Activated naive CD4-positive, alpha-beta T cell treated with anti-CD3 and anti-CD28 coated beads, Interleukin-2, amount 50 U/mL, for 24 hours (primary cell): ENCODE data around the gene FBLN2.

Source experiments
- H3K27ac Mint-ChIP-seq: one replicate; pipeline ENCODE4 v1.8.0; 2021; ENCODE audit warnings: mild to moderate bottlenecking, mixed read lengths
- H3K27me3 Mint-ChIP-seq: one replicate; pipeline ENCODE4 v1.8.0; 2021; ENCODE audit warnings: mixed read lengths
- H3K36me3 Mint-ChIP-seq: one replicate; pipeline ENCODE4 v1.8.0; 2021; ENCODE audit warnings: mixed read lengths
- H3K4me1 Mint-ChIP-seq: one replicate; pipeline ENCODE4 v1.8.0; 2021; ENCODE audit warnings: mixed read lengths
- H3K4me3 Mint-ChIP-seq: one replicate; pipeline ENCODE4 v1.8.0; 2021; ENCODE audit warnings: mild to moderate bottlenecking, mixed read lengths
- H3K9me3 Mint-ChIP-seq: one replicate; pipeline ENCODE4 v1.8.0; 2021; ENCODE audit warnings: mixed read lengths

Gene FBLN2

DNA sequence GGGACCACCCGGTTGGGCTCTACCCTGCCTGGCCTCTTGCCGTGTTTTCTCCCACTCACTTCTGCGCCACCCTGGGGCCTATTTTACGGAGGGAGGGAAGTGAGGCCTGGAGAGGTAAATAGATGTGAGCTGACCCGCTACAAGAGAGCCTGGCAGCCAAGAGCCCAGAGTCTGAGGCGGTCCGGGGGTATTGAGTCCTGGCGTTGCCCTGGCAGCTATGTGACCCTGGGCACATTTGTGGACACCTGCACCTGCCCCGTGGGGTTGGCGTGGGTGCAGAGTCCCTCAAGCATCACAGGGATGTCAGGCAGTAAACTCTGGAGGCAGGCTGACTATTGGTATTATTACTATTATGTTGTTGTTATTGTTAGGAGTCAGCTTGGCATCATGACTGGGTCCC lies 85.7 kb downstream of the FBLN2 start:
- H3K9me3 Mint-ChIP-seq, result no peaks in the 10 kb centered on the region
- H3K36me3 Mint-ChIP-seq, result no peaks in the 10 kb centered on the region
- H3K27ac Mint-ChIP-seq, result no peak overlapping the region
- H3K4me3 Mint-ChIP-seq, result no peak overlapping the region
- no peaks in the 10 kb centered on the region for H3K4me1 Mint-ChIP-seq
- no peaks in the 10 kb centered on the region for H3K27me3 Mint-ChIP-seq

- H3K27me3 Mint-ChIP-seq, result no peaks in the 10 kb centered on the region
- H3K27ac Mint-ChIP-seq, result no peak overlapping the region
- H3K4me1 Mint-ChIP-seq, result no peaks in the 10 kb centered on the region
- H3K36me3 Mint-ChIP-seq, result no peaks in the 10 kb centered on the region
- no peaks in the 10 kb centered on the region for H3K9me3 Mint-ChIP-seq
- H3K4me3 Mint-ChIP-seq, result no peak overlapping the region
Measured at GRCh38 chr3:13636186-13636585, 87.3 kb downstream of the FBLN2 start.

- no peak overlapping the region for H3K4me3 Mint-ChIP-seq
- no peaks in the 10 kb centered on the region for H3K9me3 Mint-ChIP-seq
- no peaks in the 10 kb centered on the region for H3K4me1 Mint-ChIP-seq
- H3K27me3 Mint-ChIP-seq, result no peaks in the 10 kb centered on the region
- no peak overlapping the region for H3K27ac Mint-ChIP-seq
- no peaks in the 10 kb centered on the region for H3K36me3 Mint-ChIP-seq
Measured at GRCh38 chr3:13636874-13637273, 87.9 kb downstream of the FBLN2 start.

DNA sequence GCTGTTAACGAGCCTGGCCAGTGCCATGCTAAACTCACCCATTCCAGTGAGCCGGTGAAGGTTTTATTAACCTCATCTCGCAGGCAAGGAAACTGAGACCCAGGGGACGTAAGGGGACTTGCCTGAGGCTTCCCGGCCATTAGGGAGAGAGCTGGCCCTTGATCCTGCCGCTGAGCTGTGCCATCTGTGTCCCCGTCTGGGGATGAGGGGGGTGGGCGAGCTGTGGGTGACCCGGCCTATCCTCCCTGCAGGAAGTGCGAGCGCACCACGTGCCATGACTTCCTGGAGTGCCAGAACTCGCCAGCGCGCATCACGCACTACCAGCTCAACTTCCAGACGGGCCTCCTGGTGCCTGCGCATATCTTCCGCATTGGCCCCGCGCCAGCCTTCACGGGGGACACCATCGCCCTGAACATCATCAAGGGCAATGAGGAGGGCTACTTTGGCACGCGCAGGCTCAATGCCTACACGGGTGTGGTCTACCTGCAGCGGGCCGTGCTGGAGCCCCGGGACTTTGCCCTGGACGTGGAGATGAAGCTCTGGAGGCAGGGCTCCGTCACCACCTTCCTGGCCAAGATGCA lies 88.5 kb downstream of the FBLN2 start:
- Mint-ChIP-seq H3K9me3 (no peaks in the 10 kb centered on the region), H3K36me3 (no peaks in the 10 kb centered on the region), H3K4me3 (no peak overlapping the region), H3K27me3 (no peaks in the 10 kb centered on the region), H3K27ac (no peak overlapping the region), H3K4me1 (no peaks in the 10 kb centered on the region)

- no peaks in the 10 kb centered on the region for H3K27me3 Mint-ChIP-seq
- H3K36me3 Mint-ChIP-seq, result no peaks in the 10 kb centered on the region
- H3K4me1 Mint-ChIP-seq, result no peaks in the 10 kb centered on the region
- no peaks in the 10 kb centered on the region for H3K9me3 Mint-ChIP-seq
- H3K27ac Mint-ChIP-seq, result no peak overlapping the region
- no peak overlapping the region for H3K4me3 Mint-ChIP-seq
Measured at GRCh38 chr3:13637953-13638352, 89.0 kb downstream of the FBLN2 start.

DNA sequence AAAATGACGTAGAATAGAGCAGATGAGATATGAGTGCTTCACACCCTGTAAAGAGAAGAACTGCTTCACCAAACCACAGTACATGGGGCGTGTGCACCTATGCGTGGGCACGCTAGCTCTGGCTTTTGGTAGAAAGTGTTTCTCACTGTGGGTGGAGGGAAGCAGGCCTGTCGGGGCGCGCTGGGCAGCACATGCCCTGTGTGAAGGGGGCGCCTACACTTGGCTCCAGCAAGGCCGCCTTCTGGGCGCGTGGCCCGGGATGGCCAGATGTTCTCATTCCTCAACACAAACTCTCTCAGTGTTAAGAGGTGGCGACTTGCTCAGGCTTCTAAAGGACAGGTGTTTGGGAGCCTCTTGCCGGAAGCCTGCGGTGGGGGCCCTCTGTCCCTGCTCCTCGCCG lies 90.0 kb downstream of the FBLN2 start:
- H3K4me3 Mint-ChIP-seq, result no peak overlapping the region
- H3K36me3 Mint-ChIP-seq, result no peaks in the 10 kb centered on the region
- no peak overlapping the region for H3K27ac Mint-ChIP-seq
- no peaks in the 10 kb centered on the region for H3K4me1 Mint-ChIP-seq
- no peaks in the 10 kb centered on the region for H3K27me3 Mint-ChIP-seq
- H3K9me3 Mint-ChIP-seq, result no peaks in the 10 kb centered on the region

- Mint-ChIP-seq H3K4me3 (no peak overlapping the region), H3K27ac (no peak overlapping the region), H3K4me1 (peaks cover 9% of the 10 kb centered on the region), H3K27me3 (peaks cover 12% of the 10 kb centered on the region), H3K9me3 (no peaks in the 10 kb centered on the region), H3K36me3 (no peaks in the 10 kb centered on the region)
Measured at GRCh38 chr3:13642597-13642996, 93.7 kb downstream of the FBLN2 start.

DNA sequence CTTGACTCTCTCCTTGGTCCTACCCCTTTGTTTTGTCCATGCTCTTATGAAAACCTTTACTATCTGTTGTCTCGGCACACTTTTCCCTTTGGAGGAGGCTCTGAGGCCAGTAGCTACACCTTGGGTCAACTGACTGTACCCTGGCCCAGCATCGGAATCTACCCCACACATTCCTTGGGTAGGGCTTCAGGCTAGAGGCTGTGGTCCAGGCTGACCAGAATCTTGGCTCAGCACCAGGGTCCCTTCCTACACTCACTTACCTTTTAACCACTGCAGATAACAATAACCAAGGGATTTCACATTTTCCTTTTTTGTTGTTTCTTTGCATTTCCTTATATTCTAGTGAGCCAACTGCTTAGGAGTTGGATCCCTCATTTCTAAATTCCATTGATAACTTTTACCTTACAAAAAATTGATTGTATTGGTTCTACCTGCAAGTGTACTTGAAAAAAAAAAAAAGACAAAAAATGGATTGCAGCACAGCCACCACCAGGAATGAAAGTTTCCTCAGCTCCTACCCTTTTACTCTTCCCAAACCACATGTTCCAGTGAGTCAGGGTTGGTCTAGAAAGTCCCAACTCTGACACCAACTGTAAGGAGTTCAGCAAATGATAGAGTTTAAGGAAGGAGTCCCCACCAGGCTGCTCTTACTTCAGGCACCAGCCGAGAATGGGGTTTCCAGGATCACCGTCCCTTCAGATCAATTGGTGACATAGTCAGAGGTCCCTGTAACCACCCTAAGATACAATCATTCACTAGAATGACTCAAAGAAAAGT lies 95.6 kb downstream of the FBLN2 start:
- no peaks in the 10 kb centered on the region for H3K9me3 Mint-ChIP-seq
- H3K36me3 Mint-ChIP-seq, result no peaks in the 10 kb centered on the region
- H3K27me3 Mint-ChIP-seq, result peaks cover 16% of the 10 kb centered on the region
- no peak overlapping the region for H3K27ac Mint-ChIP-seq
- H3K4me1 Mint-ChIP-seq, result peaks cover 17% of the 10 kb centered on the region
- H3K4me3 Mint-ChIP-seq, result no peak overlapping the region

DNA sequence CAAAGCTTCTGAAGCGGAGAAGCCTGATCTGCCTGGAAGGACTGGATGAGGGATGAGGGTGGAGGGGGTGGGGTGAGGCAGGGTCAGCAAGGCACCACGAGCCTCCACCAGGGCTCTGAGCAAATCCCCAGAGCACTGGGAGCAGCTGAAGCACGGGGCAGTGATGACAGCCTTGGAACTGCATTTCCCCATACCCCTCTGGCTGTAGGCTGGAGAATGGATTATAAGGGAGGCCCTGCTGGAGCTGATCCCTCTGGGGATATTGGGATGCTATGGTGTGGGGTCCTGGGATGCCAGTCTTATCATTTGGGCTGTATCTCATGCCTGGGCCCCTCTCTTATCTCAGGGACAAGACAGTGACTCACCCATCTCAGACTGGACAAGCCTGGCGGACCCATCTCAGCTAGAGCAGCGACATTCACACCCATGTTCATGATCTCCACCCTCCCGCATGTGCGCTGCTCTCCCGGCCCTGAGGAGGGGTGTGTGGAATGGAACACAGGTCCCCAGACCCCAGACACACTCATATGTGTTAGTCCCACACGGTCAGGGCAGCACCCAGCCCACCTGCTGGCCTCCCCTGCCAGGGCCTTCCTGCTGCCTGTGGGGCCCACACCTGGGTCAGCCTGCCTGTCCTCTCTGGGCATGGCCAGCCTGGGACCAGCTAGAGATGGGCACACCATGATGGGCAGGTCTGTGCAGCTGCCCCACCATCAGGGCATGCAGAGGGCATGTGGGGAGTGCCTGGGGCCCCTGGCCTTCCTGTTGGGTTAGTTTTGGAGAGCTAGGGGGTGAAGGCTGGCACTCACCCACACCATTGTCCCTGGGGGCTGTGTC lies 97.1 kb downstream of the FBLN2 start:
- Mint-ChIP-seq H3K9me3 (no peaks in the 10 kb centered on the region), H3K4me1 (peaks cover 23% of the 10 kb centered on the region), H3K36me3 (no peaks in the 10 kb centered on the region), H3K4me3 (no peak overlapping the region), H3K27me3 (peaks cover 16% of the 10 kb centered on the region), H3K27ac (no peak overlapping the region)

- Mint-ChIP-seq H3K4me3 (no peak overlapping the region), H3K27me3 (peaks cover 16% of the 10 kb centered on the region), H3K9me3 (no peaks in the 10 kb centered on the region), H3K36me3 (no peaks in the 10 kb centered on the region), H3K27ac (no peak overlapping the region), H3K4me1 (peaks cover 23% of the 10 kb centered on the region)
Measured at GRCh38 chr3:13647298-13648059, 98.6 kb downstream of the FBLN2 start.

DNA sequence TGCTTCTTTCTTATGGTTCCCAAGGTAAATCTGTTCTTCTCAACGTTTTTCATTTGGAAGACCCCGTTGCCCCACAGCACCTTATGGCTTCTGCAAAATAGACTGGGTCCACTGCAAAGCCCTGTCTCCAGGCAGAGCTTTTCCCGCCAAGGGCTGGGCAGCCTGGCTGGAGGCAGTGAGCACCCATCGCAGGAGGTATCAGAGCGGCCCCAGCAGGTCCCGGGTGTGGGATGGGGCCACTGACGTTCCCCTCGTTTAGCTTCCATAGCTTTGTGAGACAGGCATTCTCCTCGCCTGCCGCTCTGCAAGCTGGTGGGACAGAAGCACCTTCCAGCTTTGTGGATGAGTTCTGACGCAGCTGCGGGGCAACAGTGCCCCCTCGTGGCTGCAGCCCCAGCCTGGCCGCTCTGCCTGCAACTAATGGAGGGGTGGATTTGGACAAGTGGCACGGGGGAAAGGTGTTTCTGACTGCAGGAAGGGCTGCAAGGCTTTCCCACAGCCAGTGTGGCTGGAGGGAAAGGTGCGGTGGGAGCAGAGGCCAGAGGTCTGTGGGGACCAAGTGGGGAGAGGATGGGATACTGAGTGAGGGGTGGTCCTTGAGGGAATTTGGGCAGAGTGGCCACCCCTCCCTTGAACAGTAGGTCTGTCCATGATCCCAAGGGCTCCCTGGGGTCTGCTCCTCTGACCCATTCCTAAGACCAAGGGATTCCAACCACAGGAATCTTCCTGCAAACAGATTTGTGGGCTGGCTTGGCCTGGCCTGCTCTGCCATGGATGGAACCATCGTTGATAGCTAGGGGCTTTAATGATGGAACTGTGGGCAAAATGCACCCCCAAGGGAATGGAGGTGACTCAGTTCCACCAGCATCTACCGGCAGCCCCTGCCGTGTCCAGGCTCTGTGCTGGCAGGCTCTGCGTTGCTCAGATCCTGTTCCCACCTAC lies 99.4 kb downstream of the FBLN2 start:
- Mint-ChIP-seq H3K9me3 (no peaks in the 10 kb centered on the region), H3K27ac (no peak overlapping the region), H3K27me3 (peaks cover 16% of the 10 kb centered on the region), H3K4me1 (peaks cover 25% of the 10 kb centered on the region), H3K36me3 (no peaks in the 10 kb centered on the region), H3K4me3 (no peak overlapping the region)

GRCh38 chr3:13650210-13651056 lies 101.5 kb downstream of the FBLN2 start:
- Mint-ChIP-seq H3K27me3 (peaks cover 12% of the 10 kb centered on the region), H3K27ac (peak overlapping the region; percentile 8), H3K4me3 (no peak overlapping the region), H3K36me3 (no peaks in the 10 kb centered on the region), H3K9me3 (no peaks in the 10 kb centered on the region), H3K4me1 (peaks cover 38% of the 10 kb centered on the region)

DNA sequence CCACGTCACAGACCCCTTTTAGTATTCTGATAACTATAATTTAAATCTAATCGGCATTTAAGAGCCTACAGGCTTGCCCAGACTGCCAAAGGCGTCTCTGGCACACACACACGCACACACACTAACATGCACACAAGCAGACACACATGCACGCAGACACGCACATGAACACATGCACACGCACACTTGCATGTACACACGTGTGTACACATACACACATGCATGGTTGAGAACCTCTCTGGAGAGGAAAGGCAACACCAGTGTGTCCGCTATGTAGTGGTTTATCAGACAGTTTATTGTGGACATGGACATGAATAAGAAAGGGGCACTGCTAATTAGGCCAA lies 102.1 kb downstream of the FBLN2 start:
- Mint-ChIP-seq H3K27me3 (peaks cover 10% of the 10 kb centered on the region), H3K36me3 (no peaks in the 10 kb centered on the region), H3K4me1 (peaks cover 41% of the 10 kb centered on the region), H3K9me3 (no peaks in the 10 kb centered on the region), H3K4me3 (no peak overlapping the region), H3K27ac (no peak overlapping the region)

DNA sequence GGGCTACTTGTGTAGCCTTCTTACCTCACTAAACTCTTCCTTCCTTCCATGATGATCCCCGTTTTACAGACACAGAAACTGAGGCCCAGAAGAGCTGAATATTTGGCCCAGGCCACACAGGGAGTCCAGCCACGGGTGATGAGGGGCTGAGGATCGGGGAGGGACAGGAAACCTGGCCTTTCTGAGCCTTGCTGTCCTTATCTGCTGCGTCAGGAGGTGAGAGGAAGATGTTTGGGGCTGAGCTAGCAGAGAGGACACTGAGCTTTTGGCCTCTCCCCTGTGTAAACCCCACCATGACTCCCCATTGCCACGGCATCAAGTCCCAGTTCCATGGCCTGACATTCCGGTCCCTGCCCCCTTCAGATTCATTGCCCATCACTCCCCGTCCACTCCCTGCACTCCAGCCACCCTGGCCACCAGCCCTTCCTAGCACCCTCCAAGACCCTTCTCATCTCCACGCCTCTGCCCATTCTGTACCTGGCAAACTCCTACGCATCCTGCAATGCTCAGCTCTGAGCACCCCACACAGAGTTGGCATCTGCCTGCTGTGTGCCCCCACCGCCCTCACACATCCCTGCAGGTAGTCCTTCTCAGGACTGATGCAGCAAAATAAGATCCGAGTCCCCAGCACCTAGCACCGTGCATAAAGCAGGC lies 103.0 kb downstream of the FBLN2 start:
- Mint-ChIP-seq H3K27ac (peak overlapping the region; percentile 19), H3K27me3 (peaks cover 7% of the 10 kb centered on the region), H3K4me3 (no peak overlapping the region), H3K36me3 (no peaks in the 10 kb centered on the region), H3K4me1 (peaks cover 39% of the 10 kb centered on the region), H3K9me3 (no peaks in the 10 kb centered on the region)
